DND-41 (cell line): ENCODE results near the gene TAS2R20.

ENCODE experiments used
- ATAC-seq: fragments of 200-7000 bp; cut with Tn5 transposase; 3 replicates; pipeline ENCODE4 v1.9.1; 2021; ENCODE audit warnings: low read depth; ENCODE audit not compliant: insufficient read depth
- DNase-seq: peaks from one replicate; pipeline ENCODE4 v3.0.0-alpha.2; 2020
- H2AFZ ChIP-seq: 2 replicates; pipeline ENCODE4 v1.6.0; 2012; ENCODE audit warnings: low read depth, low read length
- H3K27ac ChIP-seq: 2 replicates; pipeline ENCODE4 v1.5.1; 2012; ENCODE audit warnings: low read length, inconsistent platforms
- H3K27me3 ChIP-seq: fragments of 200-600 bp; sonication (generic); 2 replicates; pipeline ENCODE4 v1.6.0; 2012; ENCODE audit warnings: low read length, mild to moderate bottlenecking, inconsistent platforms; ENCODE audit not compliant: insufficient read depth, poor library complexity
- H3K36me3 ChIP-seq: 2 replicates; pipeline ENCODE4 v1.5.1; 2012; ENCODE audit warnings: low read length, inconsistent platforms; ENCODE audit not compliant: insufficient read depth
- H3K4me1 ChIP-seq: 2 replicates; pipeline ENCODE4 v1.5.1; 2012; ENCODE audit warnings: mild to moderate bottlenecking, low read length; ENCODE audit not compliant: insufficient read depth
- H3K4me2 ChIP-seq: 2 replicates; pipeline ENCODE4 v1.6.0; 2012; ENCODE audit warnings: mild to moderate bottlenecking, moderate library complexity, low read length, inconsistent platforms; ENCODE audit not compliant: insufficient read depth
- H3K4me3 ChIP-seq, 2 experiments: fragments of 200-600 bp in 1 of 2; shearing (Covaris generic) in 1 of 2; 2 replicates each; pipeline ENCODE4 v1.5.1; 2012 to 2016; ENCODE audit warnings: inconsistent platforms in 2 of 2, low read length in 2 of 2, mild to moderate bottlenecking in 2 of 2, low read depth in 1 of 2, moderate library complexity in 1 of 2
- H3K79me2 ChIP-seq: 2 replicates; pipeline ENCODE4 v1.6.0; 2012; ENCODE audit warnings: low read length, inconsistent platforms; ENCODE audit not compliant: insufficient read depth
- H3K9ac ChIP-seq: 2 replicates; pipeline ENCODE4 v1.6.0; 2012; ENCODE audit warnings: low read depth, mild to moderate bottlenecking, inconsistent platforms, low read length, moderate library complexity
- H3K9me3 ChIP-seq: 2 replicates; pipeline ENCODE4 v1.5.1; 2012; ENCODE audit warnings: low read length, moderate library complexity, mild to moderate bottlenecking, inconsistent platforms; ENCODE audit not compliant: insufficient read depth, severe bottlenecking
- H4K20me1 ChIP-seq: 2 replicates; pipeline ENCODE4 v1.6.0; 2012; ENCODE audit warnings: low read length; ENCODE audit not compliant: insufficient read depth
- EZH2 ChIP-seq: IDR thresholded peaks from 3 replicates; pipeline ENCODE4 v1.6.1; 2012; ENCODE audit warnings: borderline replicate concordance, low read depth, mild to moderate bottlenecking, moderate library complexity, low read length, inconsistent platforms; ENCODE audit not compliant: severe bottlenecking
- TF ChIP-seq, protein P1 (sequence below): IDR thresholded peaks from 2 replicates; pipeline ENCODE4 v1.5.1; 2012; ENCODE audit warnings: borderline replicate concordance, low read length, moderate library complexity, mild to moderate bottlenecking; ENCODE audit not compliant: poor library complexity, severe bottlenecking; ENCODE audit errors: extremely low read depth

Gene TAS2R20

DNA sequence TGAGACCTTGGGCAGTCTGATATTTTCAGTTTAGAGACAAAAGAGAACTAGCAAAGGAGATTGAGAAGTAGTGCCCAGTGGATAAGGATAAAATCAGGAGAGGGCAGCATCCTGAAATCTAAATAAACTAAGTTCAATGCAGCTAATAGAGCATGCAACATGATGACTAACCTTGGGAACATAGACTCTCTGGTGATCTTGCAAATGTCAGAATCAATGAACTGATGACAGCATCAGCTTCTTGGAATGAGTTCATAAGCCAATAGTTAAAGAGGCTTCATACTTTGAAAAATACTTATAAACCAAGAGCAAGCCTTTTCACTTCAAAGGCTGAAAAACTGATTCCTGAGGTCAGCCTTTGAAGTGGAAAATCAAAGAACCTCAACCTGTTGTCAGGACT, 16.1 kb upstream of the TAS2R20 start:
- H3K4me3 ChIP-seq, result no peak overlapping the region
- H3K36me3 ChIP-seq, result peaks cover 4% of the 10 kb centered on the region; the same call in 1 of the 2 replicates

DNA sequence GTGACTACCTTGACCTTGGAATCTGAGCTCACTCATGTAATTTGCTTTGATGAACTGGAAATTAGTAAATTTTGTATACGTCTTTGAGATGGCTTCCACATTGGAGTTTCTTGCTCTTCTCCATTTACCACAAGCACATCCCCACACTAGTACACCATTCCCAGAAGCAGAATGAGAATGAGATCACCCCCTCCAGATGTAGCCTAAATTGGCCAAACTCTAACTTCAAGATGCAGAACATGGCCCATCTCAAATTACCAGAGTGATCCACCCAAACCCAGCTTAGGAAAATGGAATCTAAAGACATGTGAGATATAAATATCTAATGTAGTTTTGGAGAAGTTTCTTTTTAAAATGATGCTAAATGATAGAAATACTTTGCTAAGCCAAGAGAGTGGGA, 9.5 kb upstream of the TAS2R20 start:
- Histone ChIP-seq H3K79me2 (no peaks in the 10 kb centered on the region), H3K9ac (no peak overlapping the region), H3K27ac (no peak overlapping the region), H4K20me1 (no peaks in the 10 kb centered on the region), H3K9me3 (no peaks in the 10 kb centered on the region), H3K4me1 (no peaks in the 10 kb centered on the region), H3K27me3 (no peaks in the 10 kb centered on the region), H3K4me3 (no peak overlapping the region), H3K36me3 (no peaks in the 10 kb centered on the region), H3K4me2 (no peak overlapping the region), H2AFZ (no peak overlapping the region)
- ATAC-seq (no peak), DNase-seq (no peak)
- TF ChIP-seq, protein P1, sequence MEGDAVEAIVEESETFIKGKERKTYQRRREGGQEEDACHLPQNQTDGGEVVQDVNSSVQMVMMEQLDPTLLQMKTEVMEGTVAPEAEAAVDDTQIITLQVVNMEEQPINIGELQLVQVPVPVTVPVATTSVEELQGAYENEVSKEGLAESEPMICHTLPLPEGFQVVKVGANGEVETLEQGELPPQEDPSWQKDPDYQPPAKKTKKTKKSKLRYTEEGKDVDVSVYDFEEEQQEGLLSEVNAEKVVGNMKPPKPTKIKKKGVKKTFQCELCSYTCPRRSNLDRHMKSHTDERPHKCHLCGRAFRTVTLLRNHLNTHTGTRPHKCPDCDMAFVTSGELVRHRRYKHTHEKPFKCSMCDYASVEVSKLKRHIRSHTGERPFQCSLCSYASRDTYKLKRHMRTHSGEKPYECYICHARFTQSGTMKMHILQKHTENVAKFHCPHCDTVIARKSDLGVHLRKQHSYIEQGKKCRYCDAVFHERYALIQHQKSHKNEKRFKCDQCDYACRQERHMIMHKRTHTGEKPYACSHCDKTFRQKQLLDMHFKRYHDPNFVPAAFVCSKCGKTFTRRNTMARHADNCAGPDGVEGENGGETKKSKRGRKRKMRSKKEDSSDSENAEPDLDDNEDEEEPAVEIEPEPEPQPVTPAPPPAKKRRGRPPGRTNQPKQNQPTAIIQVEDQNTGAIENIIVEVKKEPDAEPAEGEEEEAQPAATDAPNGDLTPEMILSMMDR, result no peak
- no peak for TF ChIP-seq EZH2

More for the DNA sequence above, 16.1 kb upstream of the TAS2R20 start:
- no peak for DNase-seq
- H3K4me2 ChIP-seq, result no peak overlapping the region
- no peaks in the 10 kb centered on the region for H3K4me1 ChIP-seq
- H3K79me2 ChIP-seq, result no peaks in the 10 kb centered on the region; the same call in 1 of the 2 replicates
- no peaks in the 10 kb centered on the region for H3K27me3 ChIP-seq
- no peak overlapping the region for H3K27ac ChIP-seq
- no peaks in the 10 kb centered on the region for H3K9me3 ChIP-seq
- no peak overlapping the region for H2AFZ ChIP-seq
- no peak for ATAC-seq
- TF ChIP-seq, protein P1, result no peak
- TF ChIP-seq EZH2, result no peak
- no peak overlapping the region for H3K9ac ChIP-seq
- H4K20me1 ChIP-seq, result peaks cover 6% of the 10 kb centered on the region

DNA sequence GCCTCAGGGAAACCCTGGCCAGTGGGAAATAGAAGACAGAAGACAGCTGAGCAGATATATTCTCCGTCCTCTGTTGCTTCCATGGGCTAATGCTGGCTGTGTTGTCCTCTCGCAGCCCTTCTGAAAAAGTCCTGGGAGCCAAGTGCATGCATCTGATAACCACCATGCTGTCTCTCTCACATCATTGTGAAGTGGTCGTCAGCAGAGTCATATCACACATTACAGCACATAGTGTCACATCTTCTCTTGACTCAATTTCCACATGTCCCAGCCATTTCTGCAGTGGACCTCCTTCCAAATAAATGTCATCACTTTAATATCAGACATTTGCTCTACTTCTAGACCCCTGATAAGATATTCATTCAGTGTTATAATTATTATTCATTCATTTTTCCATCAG, 3.8 kb downstream of the TAS2R20 start:
- H3K36me3 ChIP-seq, result peaks cover 19% of the 10 kb centered on the region; the same call in 1 of the 2 replicates
- no peak overlapping the region for H2AFZ ChIP-seq
- H4K20me1 ChIP-seq, result no peaks in the 10 kb centered on the region
- H3K79me2 ChIP-seq, result no peaks in the 10 kb centered on the region
- H3K4me2 ChIP-seq, result no peak overlapping the region
- H3K4me3 ChIP-seq, result no peak overlapping the region
- no peak for DNase-seq
- no peak for ATAC-seq
- no peak overlapping the region for H3K27ac ChIP-seq
- H3K9ac ChIP-seq, result no peak overlapping the region
- no peaks in the 10 kb centered on the region for H3K9me3 ChIP-seq
- H3K4me1 ChIP-seq, result no peaks in the 10 kb centered on the region
- no peaks in the 10 kb centered on the region for H3K27me3 ChIP-seq
- TF ChIP-seq, protein P1, result no peak
- TF ChIP-seq EZH2, result no peak

DNA sequence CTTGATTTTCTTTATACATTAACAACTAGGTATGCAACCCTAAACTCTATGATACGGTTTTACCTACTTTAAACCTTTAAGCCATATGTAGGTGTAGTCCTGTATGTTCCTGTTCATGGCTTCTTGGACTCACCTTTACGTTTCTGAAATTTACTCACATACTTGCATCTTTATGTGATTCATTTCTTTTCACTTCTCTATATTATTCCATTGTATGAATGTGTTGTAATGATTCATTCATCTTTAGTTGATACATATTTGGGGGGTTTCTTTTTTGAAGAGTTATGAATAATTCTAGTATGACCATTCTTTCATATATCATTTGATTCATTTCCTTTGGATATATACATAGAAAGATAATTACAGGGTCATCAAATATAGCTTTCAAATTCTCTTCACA, 9.0 kb downstream of the TAS2R20 start:
- Histone ChIP-seq H3K27me3 (no peaks in the 10 kb centered on the region), H3K36me3 (peaks cover 10% of the 10 kb centered on the region; the same call in 1 of the 2 replicates), H2AFZ (no peak overlapping the region), H4K20me1 (peaks cover 17% of the 10 kb centered on the region; the same call in 1 of the 2 replicates), H3K4me2 (no peak overlapping the region), H3K4me1 (no peaks in the 10 kb centered on the region), H3K27ac (no peak overlapping the region), H3K4me3 (no peak overlapping the region), H3K9ac (no peak overlapping the region), H3K79me2 (no peaks in the 10 kb centered on the region), H3K9me3 (no peaks in the 10 kb centered on the region)
- TF ChIP-seq, protein P1, result no peak
- TF ChIP-seq EZH2, result no peak
- DNase-seq (no peak), ATAC-seq (no peak)
